Panc1 (cell line): ENCODE data around the gene CCDC12.

Experiments
- POLR2AphosphoS5 ChIP-seq: IDR thresholded peaks from 2 replicates; pipeline ENCODE4 v1.6.1; 2012; ENCODE audit warnings: mild to moderate bottlenecking, low read depth, low read length, moderate library complexity
- SIN3A ChIP-seq: IDR thresholded peaks from 2 replicates; pipeline ENCODE4 v1.6.1; 2012; ENCODE audit warnings: low read depth, mild to moderate bottlenecking, low read length, moderate library complexity, borderline replicate concordance; ENCODE audit not compliant: insufficient read depth
- TCF7L2 ChIP-seq: IDR thresholded peaks from 2 replicates; pipeline ENCODE4 v1.6.1; 2011; ENCODE audit warnings: mild to moderate bottlenecking, low read depth, low read length, inconsistent platforms
- TF ChIP-seq, protein P1 (sequence below): fragments of 450-650 bp; IDR thresholded peaks from 2 replicates; pipeline ENCODE4 v1.5.1; 2017; ENCODE audit warnings: mild to moderate bottlenecking

GRCh38 chr3:46901061-46901460 lies 75.5 kb downstream of the CCDC12 start:
- TF ChIP-seq, protein P1, sequence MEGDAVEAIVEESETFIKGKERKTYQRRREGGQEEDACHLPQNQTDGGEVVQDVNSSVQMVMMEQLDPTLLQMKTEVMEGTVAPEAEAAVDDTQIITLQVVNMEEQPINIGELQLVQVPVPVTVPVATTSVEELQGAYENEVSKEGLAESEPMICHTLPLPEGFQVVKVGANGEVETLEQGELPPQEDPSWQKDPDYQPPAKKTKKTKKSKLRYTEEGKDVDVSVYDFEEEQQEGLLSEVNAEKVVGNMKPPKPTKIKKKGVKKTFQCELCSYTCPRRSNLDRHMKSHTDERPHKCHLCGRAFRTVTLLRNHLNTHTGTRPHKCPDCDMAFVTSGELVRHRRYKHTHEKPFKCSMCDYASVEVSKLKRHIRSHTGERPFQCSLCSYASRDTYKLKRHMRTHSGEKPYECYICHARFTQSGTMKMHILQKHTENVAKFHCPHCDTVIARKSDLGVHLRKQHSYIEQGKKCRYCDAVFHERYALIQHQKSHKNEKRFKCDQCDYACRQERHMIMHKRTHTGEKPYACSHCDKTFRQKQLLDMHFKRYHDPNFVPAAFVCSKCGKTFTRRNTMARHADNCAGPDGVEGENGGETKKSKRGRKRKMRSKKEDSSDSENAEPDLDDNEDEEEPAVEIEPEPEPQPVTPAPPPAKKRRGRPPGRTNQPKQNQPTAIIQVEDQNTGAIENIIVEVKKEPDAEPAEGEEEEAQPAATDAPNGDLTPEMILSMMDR: no peak
- no peak for TF ChIP-seq SIN3A
- no peak for TF ChIP-seq TCF7L2
- TF ChIP-seq POLR2AphosphoS5: no peak
